Spleen (tissue), 11 donors: ENCODE measurements around the gene USF3. TPM values are rescaled to one million over a fixed set of nuclear protein-coding genes. Genes with fewer than 3 reads are reported as not detected.
"Not testable (repeated sequence)": the region's sequence is repeated elsewhere in the genome, so short reads cannot be mapped to it uniquely, and the experiment has no call there.

ENCODE experiments used
- DNase-seq: peaks from one replicate; pipeline ENCODE4 v3.0.0-alpha.2; 2020
- H3K27ac ChIP-seq, 8 donors: fragments of 200-600 bp; sonication (generic) in 7 of 8; 1 replicate in 4 of 8; 2 replicates in 4 of 8; pipeline versions ENCODE4 v1.5.0 to v1.8.0; 2016 to 2021; ENCODE audit warnings: inconsistent platforms in 4 of 8, mild to moderate bottlenecking in 4 of 8, moderate library complexity in 1 of 8
- H3K27me3 ChIP-seq, 7 donors: fragments of 200-600 bp; sonication (generic) in 6 of 7; replicated peaks in 1 of 7; 1 replicate in 4 of 7; 2 replicates in 3 of 7; pipeline versions ENCODE4 v1.5.0 to v1.8.0; 2016 to 2021; ENCODE audit warnings: inconsistent platforms in 3 of 7, mild to moderate bottlenecking in 1 of 7
- H3K36me3 ChIP-seq, 6 donors: fragments of 200-600 bp; sonication (generic) in 5 of 6; 1 replicate in 4 of 6; 2 replicates in 2 of 6; pipeline versions ENCODE4 v1.5.0 to v1.8.0; 2016 to 2021; ENCODE audit warnings: inconsistent platforms in 2 of 6
- H3K4me1 ChIP-seq, 6 donors: fragments of 200-600 bp; sonication (generic) in 5 of 6; 1 replicate in 3 of 6; 2 replicates in 3 of 6; pipeline versions ENCODE4 v1.5.0 to v1.8.0; 2016 to 2021; ENCODE audit warnings: inconsistent platforms in 3 of 6
- H3K4me3 ChIP-seq, 8 donors: fragments of 200-600 bp; sonication (generic) in 7 of 8; 1 replicate in 4 of 8; 2 replicates in 4 of 8; pipeline versions ENCODE4 v1.5.0 to v1.8.0; 2016 to 2021; ENCODE audit warnings: inconsistent platforms in 4 of 8, mild to moderate bottlenecking in 4 of 8, moderate library complexity in 2 of 8
- H3K9me3 ChIP-seq, 8 donors: fragments of 200-600 bp; sonication (generic) in 7 of 8; 1 replicate in 4 of 8; 2 replicates in 4 of 8; pipeline versions ENCODE4 v1.5.0 to v1.8.0; 2016 to 2021; ENCODE audit warnings: inconsistent platforms in 4 of 8
- POLR2A ChIP-seq, 3 donors: fragments of 450-650 bp; IDR thresholded peaks; one replicate each; pipeline ENCODE4 v1.5.1; 2017; ENCODE audit warnings: antibody characterized with exemption in 3 of 3, mild to moderate bottlenecking in 1 of 3
- POLR2AphosphoS5 ChIP-seq, 3 donors: sonication (generic); formaldehyde crosslinking; IDR thresholded peaks; one replicate each; pipeline ENCODE4 v1.5.1; 2017; ENCODE audit warnings: antibody characterized with exemption in 3 of 3
- WGBS, 5 donors: extraction: QIAGEN DNeasy Blood & Tissue Kit in 3 of 5; methylation state at CpG; one replicate each; pipeline versions ENCODE4 v1.1.5 to v1.1.7; 2013 to 2018; 5-methylcytosine and 5-hydroxymethylcytosine counted together
- intact Hi-C: fragments of 100-400 bp; cut with DNase I; formaldehyde crosslinking; loops from one replicate; pipeline ENCODE4 v1.15.0; 2023; ENCODE audit warnings: low total_unique reads
- polyA plus RNA-seq, 3 donors: library from polyadenylated mRNA; stranded (reverse); fragments of 200-250 nt; gene quantifications; one replicate each; pipeline ENCODE4 v1.2.1, GENCODE V29; 2013
- total RNA-seq, 7 donors: library from RNA; depleted of rRNA in 3 of 7; stranded (reverse); fragments of >200 nt in 3 of 7; fragmentation: NEBNext Ultra II Directional in 4 of 7; extraction: Animal tissue kit (Norgen Biotek cat#: 25700) in 4 of 7; gene quantifications; one replicate each; pipeline versions ENCODE4 v1.1.0 to v1.2.1, GENCODE V29; 2016 to 2021
- TF ChIP-seq, protein P1 (sequence below), 11 experiments: fragments of 200-600 bp in 7 of 11; fragments of 450-650 bp in 4 of 11; sonication (generic) in 4 of 11; IDR thresholded peaks in 8 of 11; conservative IDR thresholded peaks in 3 of 11; 1 replicate in 7 of 11; 2 replicates in 4 of 11; pipeline versions ENCODE4 v1.4.0 to v1.8.0; 2016 to 2021; ENCODE audit warnings: antibody characterized with exemption in 11 of 11, inconsistent platforms in 4 of 11, mild to moderate bottlenecking in 1 of 11
- donor health status: healthy with polysubstance abuse.
- donor health status: DM: no; HTN: no; CAD: no; lungs with moderate emphysema.
- donor health status: DM: no; HTN: no; CAD: no.
- donor health status: Bipolar disorder and iron deficiency.
- donor health status: healthy.
- donor health status: DM: no; HTN: no; CAD: no.
- donor health status: DM: yes; HTN: yes; CAD: no.

The USF3 gene
- total and polyA plus RNA-seq, 10 donors, result 5.5 to 36.0 (median 25.7) TPM

DNA sequence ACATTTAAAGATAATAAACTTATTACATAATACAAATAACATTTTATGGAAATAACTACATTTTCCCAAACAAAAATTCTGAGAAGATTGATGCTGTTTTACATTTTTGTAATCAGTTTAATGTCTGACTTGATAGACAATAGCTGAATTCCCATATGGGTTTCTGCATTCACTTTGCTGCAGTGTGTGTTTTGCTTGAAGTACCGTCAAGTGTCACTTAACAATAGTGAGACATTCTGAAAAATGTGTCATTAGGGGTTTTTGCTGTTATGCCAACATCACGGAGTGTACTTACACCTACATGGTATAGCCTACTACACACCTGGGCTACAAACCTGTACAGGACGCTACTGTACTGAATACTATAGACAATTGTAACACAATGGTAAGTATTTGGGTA, 57.5 kb downstream of the USF3 start:
- H3K27me3 ChIP-seq, result no peaks in the 10 kb centered on the region
- H3K4me1 ChIP-seq, result peaks cover 0 to 8% (median 0%) of the 10 kb centered on the region in 6 donors
- TF ChIP-seq POLR2AphosphoS5 (IDR thresholded peaks at IDR 0.05) (no peak), POLR2A (IDR thresholded peaks at IDR 0.05) (no peak)
- intact Hi-C loops, result no loop called here
- no peaks in the 10 kb centered on the region for H3K36me3 ChIP-seq
- H3K4me3 ChIP-seq, result no peak overlapping the region
- H3K27ac ChIP-seq, result no peak overlapping the region
- H3K9me3 ChIP-seq, result peaks cover 0 to 8% (median 5%) of the 10 kb centered on the region in 8 donors
- no peak for DNase-seq
- WGBS, 5 donors, result 87 to 98% (median 96%) methylated on average over 3 of the region's 3 CpGs

DNA sequence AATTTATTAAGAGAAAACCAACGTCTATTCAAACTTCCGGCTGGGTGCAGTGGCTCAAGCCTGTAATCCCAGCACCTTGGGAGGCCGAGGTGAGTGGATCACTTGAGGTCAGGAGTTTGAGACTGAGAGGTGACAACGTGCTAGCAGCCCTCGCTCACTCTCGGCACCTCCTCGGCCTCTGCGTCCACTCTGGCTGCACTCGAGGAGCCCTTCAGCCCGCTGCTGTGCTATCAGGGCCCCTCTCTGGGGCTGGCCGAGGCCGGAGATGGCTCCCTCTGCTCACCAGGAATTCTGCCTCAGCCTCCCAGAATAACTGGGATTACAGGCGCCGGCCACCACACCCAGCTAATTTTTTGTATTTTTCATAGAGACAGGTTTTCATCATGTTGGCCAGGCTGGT, 58.7 kb downstream of the USF3 start:
- Histone ChIP-seq H3K4me3 (no peak overlapping the region), H3K4me1 (peaks cover 0 to 8% (median 0%) of the 10 kb centered on the region in 6 donors), H3K27me3 (no peaks in the 10 kb centered on the region), H3K27ac (no peak overlapping the region), H3K36me3 (no peaks in the 10 kb centered on the region), H3K9me3 (no peaks in the 10 kb centered on the region)
- TF ChIP-seq POLR2A (IDR thresholded peaks at IDR 0.05), result no peak
- peak in 1 of 3 donors; percentile 10 for TF ChIP-seq POLR2AphosphoS5 (IDR thresholded peaks at IDR 0.05)
- 91 to 95% (median 94%) methylated on average over 14 of the region's 14 CpGs for WGBS, 5 donors
- DNase-seq, result no peak
- intact Hi-C loops, result no loop called here

DNA sequence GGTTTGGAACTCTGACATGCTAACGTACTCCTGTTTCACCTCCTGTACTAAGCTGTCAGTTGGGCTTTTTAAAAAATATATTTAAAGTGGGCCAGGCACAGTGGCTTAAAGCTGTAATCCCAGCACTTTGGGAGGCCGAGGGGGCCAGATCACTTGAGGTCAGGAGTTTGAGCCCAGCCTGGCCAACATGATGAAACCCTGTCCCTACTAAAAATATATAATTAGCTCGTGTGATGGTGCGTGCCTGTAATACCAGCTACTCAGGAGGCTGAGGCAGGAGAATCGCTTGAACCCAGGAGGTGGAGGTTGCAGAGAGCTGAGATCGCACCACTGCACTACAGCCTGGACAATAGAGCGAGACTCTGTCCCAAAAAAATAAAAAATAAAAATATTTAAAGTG, 60.4 kb downstream of the USF3 start:
- peaks cover 0 to 15% (median 4%) of the 10 kb centered on the region in 6 donors for H3K4me1 ChIP-seq
- DNase-seq, H3K9me3 ChIP-seq, H3K4me3 ChIP-seq, H3K36me3 ChIP-seq, intact Hi-C loops, H3K27me3 ChIP-seq, H3K27ac ChIP-seq: not testable (repeated sequence)
- 88 to 92% (median 90%) methylated on average over 7 of the region's 7 CpGs for WGBS, 5 donors

DNA sequence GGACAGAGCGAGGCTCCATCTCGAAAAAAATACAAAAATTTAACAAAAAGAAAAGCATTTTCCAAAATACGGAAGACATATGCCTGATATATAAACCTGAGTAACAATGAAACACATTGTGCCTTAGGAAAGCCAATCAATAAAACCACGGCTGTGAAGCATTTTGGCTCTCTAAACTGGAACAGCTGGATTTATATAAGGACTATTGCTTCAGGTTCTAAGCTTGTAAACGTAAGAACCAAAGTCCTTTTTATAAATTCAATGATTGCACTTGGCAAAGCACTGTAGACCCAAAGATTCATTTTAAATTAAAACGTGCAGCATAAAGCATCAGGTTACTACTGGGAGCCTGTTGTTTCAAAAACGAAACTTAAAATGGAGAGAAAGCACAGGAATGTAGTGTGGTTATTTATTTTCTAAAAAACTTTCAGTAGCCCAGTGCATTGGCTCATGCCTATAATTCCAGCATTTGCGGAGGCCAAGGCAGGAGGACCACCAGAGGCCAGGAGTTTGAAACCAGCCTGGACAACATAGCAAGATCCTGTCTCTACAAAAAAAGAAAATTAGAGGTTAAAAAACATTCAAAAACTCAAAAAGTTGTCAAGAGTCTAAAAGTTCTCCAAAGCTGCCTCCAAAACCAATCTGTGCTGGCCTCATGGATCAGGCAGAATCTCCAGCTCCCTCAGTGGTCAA, 61.5 kb downstream of the USF3 start:
- DNase-seq, result no peak
- TF ChIP-seq POLR2A (IDR thresholded peaks at IDR 0.05) (no peak), POLR2AphosphoS5 (IDR thresholded peaks at IDR 0.05) (no peak)
- TF ChIP-seq, protein P1, sequence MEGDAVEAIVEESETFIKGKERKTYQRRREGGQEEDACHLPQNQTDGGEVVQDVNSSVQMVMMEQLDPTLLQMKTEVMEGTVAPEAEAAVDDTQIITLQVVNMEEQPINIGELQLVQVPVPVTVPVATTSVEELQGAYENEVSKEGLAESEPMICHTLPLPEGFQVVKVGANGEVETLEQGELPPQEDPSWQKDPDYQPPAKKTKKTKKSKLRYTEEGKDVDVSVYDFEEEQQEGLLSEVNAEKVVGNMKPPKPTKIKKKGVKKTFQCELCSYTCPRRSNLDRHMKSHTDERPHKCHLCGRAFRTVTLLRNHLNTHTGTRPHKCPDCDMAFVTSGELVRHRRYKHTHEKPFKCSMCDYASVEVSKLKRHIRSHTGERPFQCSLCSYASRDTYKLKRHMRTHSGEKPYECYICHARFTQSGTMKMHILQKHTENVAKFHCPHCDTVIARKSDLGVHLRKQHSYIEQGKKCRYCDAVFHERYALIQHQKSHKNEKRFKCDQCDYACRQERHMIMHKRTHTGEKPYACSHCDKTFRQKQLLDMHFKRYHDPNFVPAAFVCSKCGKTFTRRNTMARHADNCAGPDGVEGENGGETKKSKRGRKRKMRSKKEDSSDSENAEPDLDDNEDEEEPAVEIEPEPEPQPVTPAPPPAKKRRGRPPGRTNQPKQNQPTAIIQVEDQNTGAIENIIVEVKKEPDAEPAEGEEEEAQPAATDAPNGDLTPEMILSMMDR (IDR thresholded peaks at IDR 0.05 in 8 of 11, conservative IDR thresholded peaks at IDR 0.05 in 3 of 11), result no peak
- Histone ChIP-seq H3K9me3 (no peaks in the 10 kb centered on the region), H3K27me3 (no peaks in the 10 kb centered on the region), H3K4me3 (no peak overlapping the region), H3K36me3 (peaks cover 0 to 8% (median 4%) of the 10 kb centered on the region in 6 donors), H3K4me1 (peaks cover 0 to 22% (median 8%) of the 10 kb centered on the region in 6 donors), H3K27ac (no peak overlapping the region)
- WGBS, 5 donors, result 92 to 97% (median 94%) methylated on average over 8 of the region's 8 CpGs
- intact Hi-C loops, result no loop called here

DNA sequence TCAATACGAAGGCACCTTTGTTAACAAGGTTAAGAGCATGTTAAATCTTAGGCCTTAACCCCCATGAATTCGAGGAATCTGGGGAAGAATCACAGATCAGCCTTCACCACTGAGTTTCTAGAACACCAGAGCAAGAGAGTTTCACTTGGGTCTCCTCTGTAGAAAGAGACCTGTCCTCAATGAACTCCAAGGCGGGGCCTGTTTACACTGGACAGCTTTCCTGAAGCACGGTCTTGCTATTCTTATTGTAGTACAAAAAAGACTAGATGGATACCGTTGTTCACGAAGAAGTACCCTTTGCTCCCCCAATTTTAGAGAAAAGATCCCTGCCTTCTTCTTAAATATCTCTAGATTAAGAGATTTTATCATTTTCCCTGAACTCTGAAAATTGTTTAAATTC, 64.9 kb downstream of the USF3 start:
- Histone ChIP-seq H3K36me3 (peaks cover 0 to 38% (median 16%) of the 10 kb centered on the region in 6 donors), H3K27ac (peak overlapping the region in 2 of 8 donors; percentile 8 to 23), H3K4me3 (no peak overlapping the region), H3K4me1 (peaks cover 0 to 44% (median 14%) of the 10 kb centered on the region in 6 donors), H3K27me3 (no peaks in the 10 kb centered on the region), H3K9me3 (no peaks in the 10 kb centered on the region)
- intact Hi-C loops, result no loop called here
- WGBS, 5 donors, result 88 to 93% (median 89%) methylated on average over 6 of the region's 6 CpGs
- TF ChIP-seq, protein P1 (IDR thresholded peaks at IDR 0.05 in 8 of 11, conservative IDR thresholded peaks at IDR 0.05 in 3 of 11), result no peak
- TF ChIP-seq POLR2AphosphoS5 (IDR thresholded peaks at IDR 0.05) (no peak), POLR2A (IDR thresholded peaks at IDR 0.05) (no peak)
- DNase-seq, result no peak
